Raji (cell line): ENCODE measurements around the gene GALNT12.

Source experiments
- POLR2A ChIP-seq: IDR thresholded peaks from 2 replicates; pipeline ENCODE4 v1.6.1; 2011; ENCODE audit warnings: low read depth, low read length, control low read depth; ENCODE audit not compliant: insufficient read depth

Gene GALNT12

GRCh38 chr9:98807070-98807813 lies at the start of gene GALNT12:
GALNT12 (plus strand) TSS chr9:98807670; CDS start chr9:98807699, 29 bp downstream.
- TF ChIP-seq POLR2A: peak; percentile 68

- no peak for TF ChIP-seq POLR2A
These were observed 47.2 kb upstream of the GALNT12 start for GRCh38 chr9:98760231-98760630.

GRCh38 chr9:98763986-98764745 lies 43.3 kb upstream of the GALNT12 start:
- no peak for TF ChIP-seq POLR2A

GRCh38 chr9:98765256-98765655 lies 42.2 kb upstream of the GALNT12 start:
- no peak for TF ChIP-seq POLR2A

GRCh38 chr9:98766586-98766985 lies 40.9 kb upstream of the GALNT12 start:
- no peak for TF ChIP-seq POLR2A

DNA sequence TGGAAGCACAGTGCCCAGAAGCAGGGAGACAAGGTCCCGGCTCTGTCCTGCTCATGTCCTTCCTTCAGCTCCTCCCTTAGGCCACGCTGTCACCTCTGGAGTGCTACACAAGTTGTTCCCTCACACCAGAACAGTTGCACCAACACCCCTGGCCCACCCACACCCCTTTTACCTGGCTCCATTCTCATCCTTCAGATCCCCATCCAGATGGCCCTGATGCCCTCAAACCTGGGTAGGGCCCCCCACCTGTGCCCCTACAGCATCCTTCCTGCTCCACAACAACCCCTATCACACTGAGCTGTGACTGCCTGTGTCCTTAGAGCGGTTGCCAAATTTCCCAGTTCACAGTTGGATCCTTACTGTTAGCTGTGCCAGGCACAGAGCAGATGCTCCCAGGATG lies 40.3 kb upstream of the GALNT12 start:
- TF ChIP-seq POLR2A: no peak

- TF ChIP-seq POLR2A: no peak
These were observed 39.6 kb upstream of the GALNT12 start for GRCh38 chr9:98767915-98768314.

DNA sequence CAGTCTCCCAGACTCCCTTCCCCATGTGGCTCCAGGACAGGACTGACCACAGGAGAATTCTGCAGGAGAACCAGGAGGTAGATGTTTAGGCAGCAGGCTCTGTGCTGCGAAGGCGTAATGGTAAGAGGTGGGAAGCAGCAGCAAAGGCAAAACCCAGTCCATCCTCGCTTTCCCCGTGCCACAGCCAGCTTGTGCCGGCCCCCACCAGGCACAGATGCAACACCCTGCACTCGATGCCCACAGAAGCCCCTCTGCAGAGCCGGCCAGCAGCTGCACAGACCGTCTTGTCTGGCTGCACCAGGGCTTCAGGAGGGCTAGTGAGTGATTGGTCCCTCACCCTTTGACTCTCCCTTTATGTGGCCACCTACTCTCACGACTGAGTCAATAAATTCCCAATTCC lies 39.1 kb upstream of the GALNT12 start:
- TF ChIP-seq POLR2A: no peak

GRCh38 chr9:98770717-98771116 lies 36.8 kb upstream of the GALNT12 start:
- TF ChIP-seq POLR2A: no peak

DNA sequence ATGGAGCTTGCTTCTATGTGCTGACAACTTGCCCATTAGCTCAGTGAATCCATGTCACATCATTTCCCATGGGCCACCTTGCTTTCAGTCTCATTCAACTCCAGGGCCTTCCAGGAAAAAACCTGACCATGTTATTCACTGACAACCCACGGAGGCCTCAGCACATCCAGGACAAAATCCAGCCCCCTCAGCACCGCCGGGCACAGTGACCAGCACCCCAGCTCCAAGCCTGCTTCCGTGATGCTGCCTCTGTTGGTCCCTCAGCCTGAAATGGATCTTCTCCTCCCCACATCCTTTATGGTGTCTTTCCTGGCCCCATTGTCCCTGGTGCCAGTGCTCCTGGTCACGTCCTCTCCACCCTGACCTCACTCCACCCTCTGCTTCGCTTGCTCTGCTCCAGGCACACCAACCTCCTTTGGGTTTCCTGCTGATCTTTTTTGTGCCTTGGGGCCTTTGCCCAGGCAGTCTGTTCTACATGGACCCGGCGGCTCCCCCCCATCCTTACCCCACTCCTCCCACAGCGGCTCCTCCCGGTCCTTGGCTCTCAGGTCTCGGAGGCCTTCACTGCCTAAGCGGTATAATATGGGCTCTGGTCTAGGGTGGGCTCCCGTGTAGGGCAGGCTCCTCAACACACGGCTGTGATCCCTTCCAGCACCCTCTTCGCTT lies 36.1 kb upstream of the GALNT12 start:
- TF ChIP-seq POLR2A: no peak

DNA sequence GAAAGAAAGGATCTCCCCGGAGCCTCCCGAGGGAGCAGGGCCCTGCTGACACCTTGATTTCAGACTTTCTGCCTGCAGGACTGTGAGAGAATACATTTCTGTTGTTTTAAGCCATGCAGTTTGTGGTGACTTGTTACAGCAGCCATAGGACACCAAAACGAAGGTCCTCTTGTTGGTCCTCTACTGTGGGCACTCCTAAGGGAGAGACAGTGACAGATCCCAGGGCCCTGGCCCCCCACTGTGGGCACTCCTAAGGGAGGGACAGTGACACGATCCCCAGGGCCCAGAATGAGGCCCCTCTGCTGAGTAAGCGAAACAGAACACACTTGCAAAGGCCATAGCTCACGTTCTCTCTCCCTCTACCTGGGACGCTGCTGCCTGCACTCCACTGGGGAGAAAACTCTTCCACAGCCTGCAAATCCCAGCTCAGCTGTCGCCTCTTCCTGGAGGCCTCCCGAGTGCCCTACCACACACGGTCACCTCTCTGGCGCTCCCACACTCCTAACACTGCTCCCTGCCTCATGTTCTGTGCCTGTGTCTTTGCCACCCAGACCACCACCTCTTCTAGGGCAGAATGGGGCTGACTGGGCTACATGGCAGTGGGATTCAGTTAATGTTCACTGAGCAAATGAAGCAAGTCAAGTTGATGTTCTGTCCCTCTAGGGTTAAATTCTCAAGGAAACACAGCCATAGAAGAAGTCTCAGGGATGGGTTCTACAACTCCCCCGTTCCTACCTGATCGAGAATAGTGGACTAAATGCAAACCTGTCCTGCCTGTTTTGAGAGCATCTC lies 34.9 kb upstream of the GALNT12 start:
- TF ChIP-seq POLR2A: no peak

- TF ChIP-seq POLR2A: no peak
These were observed 33.7 kb upstream of the GALNT12 start for GRCh38 chr9:98773721-98774120.

GRCh38 chr9:98774746-98775145 lies 32.7 kb upstream of the GALNT12 start:
- TF ChIP-seq POLR2A: no peak

GRCh38 chr9:98775831-98776441 lies 31.5 kb upstream of the GALNT12 start:
- no peak for TF ChIP-seq POLR2A

GRCh38 chr9:98777618-98778017 lies 29.9 kb upstream of the GALNT12 start:
- TF ChIP-seq POLR2A: no peak

DNA sequence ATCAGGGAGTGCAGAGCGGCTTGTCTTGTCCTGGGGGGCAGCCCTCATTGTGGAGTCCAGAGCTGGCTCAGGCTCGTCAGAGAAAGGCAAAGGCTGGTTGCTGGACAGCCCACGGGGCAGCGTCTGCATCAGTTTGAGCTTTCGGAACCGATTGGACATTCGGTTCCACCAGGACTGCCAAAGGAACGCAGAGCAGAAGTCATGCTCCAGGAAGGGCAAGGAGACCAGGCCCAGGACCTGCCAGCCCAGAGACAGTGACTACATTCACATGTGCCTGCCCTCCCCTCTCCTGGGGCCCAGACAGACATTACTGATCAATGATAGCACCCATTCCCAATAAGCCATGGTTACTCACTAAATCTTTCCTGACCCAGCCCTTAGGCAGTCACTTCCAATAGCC lies 29.2 kb upstream of the GALNT12 start:
- no peak for TF ChIP-seq POLR2A
